Nephron (organoid): ENCODE measurements around the gene GMDS.
A peak's percentile ranks its signal among the peaks of the same experiment; 100 is the strongest.

ENCODE experiments used
- H3K27ac Mint-ChIP-seq, 3 experiments: 2 replicates each; pipeline ENCODE4 v1.8.0; 2020; ENCODE audit warnings: mixed read lengths in 3 of 3, mild to moderate bottlenecking in 2 of 3, moderate library complexity in 1 of 3
- H3K27me3 Mint-ChIP-seq: 2 replicates; pipeline ENCODE4 v1.8.0; 2021; ENCODE audit warnings: low read depth, mild to moderate bottlenecking, moderate library complexity, mixed read lengths
- H3K36me3 Mint-ChIP-seq: 2 replicates; pipeline ENCODE4 v1.8.0; 2020; ENCODE audit warnings: low read depth, mixed read lengths
- H3K4me1 Mint-ChIP-seq: 2 replicates; pipeline ENCODE4 v1.8.0; 2020; ENCODE audit warnings: mixed read lengths
- H3K4me3 Mint-ChIP-seq, 3 experiments: 2 replicates each; pipeline ENCODE4 v1.8.0; 2020; ENCODE audit warnings: mild to moderate bottlenecking in 3 of 3, mixed read lengths in 3 of 3, moderate library complexity in 2 of 3
- H3K9me3 Mint-ChIP-seq: 2 replicates; pipeline ENCODE4 v1.8.0; 2020; ENCODE audit warnings: mixed read lengths
- TF ChIP-seq, protein P1 (sequence below), 3 experiments: fragments of 200-600 bp; sonication (generic); IDR thresholded peaks; one replicate each; pipeline ENCODE4 v1.5.0; 2021; ENCODE audit warnings: antibody characterized with exemption in 3 of 3; ENCODE audit not compliant: unreplicated experiment in 3 of 3

Gene GMDS

GRCh38 chr6:1878330-1878729 is 367.1 kb downstream of the GMDS start:
- Mint-ChIP-seq H3K27ac (no peak overlapping the region), H3K36me3 (no peaks in the 10 kb centered on the region), H3K4me1 (peaks cover 22% of the 10 kb centered on the region), H3K4me3 (no peak overlapping the region), H3K27me3 (peaks cover 39% of the 10 kb centered on the region), H3K9me3 (peaks cover 3% of the 10 kb centered on the region)
- TF ChIP-seq, protein P1, sequence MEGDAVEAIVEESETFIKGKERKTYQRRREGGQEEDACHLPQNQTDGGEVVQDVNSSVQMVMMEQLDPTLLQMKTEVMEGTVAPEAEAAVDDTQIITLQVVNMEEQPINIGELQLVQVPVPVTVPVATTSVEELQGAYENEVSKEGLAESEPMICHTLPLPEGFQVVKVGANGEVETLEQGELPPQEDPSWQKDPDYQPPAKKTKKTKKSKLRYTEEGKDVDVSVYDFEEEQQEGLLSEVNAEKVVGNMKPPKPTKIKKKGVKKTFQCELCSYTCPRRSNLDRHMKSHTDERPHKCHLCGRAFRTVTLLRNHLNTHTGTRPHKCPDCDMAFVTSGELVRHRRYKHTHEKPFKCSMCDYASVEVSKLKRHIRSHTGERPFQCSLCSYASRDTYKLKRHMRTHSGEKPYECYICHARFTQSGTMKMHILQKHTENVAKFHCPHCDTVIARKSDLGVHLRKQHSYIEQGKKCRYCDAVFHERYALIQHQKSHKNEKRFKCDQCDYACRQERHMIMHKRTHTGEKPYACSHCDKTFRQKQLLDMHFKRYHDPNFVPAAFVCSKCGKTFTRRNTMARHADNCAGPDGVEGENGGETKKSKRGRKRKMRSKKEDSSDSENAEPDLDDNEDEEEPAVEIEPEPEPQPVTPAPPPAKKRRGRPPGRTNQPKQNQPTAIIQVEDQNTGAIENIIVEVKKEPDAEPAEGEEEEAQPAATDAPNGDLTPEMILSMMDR (IDR thresholded peaks at IDR 0.05; ENCODE audit: unreplicated experiment in 3 of 3), result no peak

- TF ChIP-seq, protein P1 (IDR thresholded peaks at IDR 0.05; ENCODE audit: unreplicated experiment in 3 of 3), result no peak
- Mint-ChIP-seq H3K27me3 (peaks cover 63% of the 10 kb centered on the region), H3K9me3 (no peaks in the 10 kb centered on the region), H3K4me1 (peaks cover 52% of the 10 kb centered on the region), H3K27ac (peak overlapping the region in 1 of 3 experiments; percentile 1), H3K36me3 (no peaks in the 10 kb centered on the region), H3K4me3 (no peak overlapping the region)
Observed at GRCh38 chr6:1873781-1874180, 371.6 kb downstream of the GMDS start.

DNA sequence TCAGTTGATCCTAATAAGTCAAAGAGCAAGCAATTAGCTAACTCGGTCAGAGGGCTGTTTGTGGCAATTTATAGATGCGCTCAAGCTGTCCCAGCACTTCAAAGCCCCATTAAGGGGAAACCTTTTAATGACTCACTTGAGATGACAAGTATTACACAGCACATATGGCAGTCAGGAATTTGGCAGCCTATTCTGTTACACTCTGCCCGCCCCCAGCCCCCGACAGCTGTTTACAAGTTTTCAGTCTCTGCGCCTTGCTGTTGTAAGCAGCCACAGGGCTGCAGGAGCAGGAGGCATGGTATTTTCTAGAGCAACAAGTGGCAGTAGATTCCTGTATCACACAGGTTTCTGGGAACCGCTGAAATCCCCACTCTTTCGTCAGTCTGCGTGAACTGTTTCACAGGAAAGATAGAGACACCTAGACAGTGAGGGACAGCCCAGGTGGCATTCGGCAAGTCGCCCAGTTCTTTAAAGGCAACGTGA is 372.7 kb downstream of the GMDS start:
- peak overlapping the region; percentile 68 to 83 (median 74) for H3K27ac Mint-ChIP-seq
- H3K4me1 Mint-ChIP-seq, result peaks cover 52% of the 10 kb centered on the region
- H3K9me3 Mint-ChIP-seq, result no peaks in the 10 kb centered on the region
- peak overlapping the region; percentile 21 to 44 (median 31) for H3K4me3 Mint-ChIP-seq
- H3K27me3 Mint-ChIP-seq, result peaks cover 67% of the 10 kb centered on the region
- TF ChIP-seq, protein P1 (IDR thresholded peaks at IDR 0.05; ENCODE audit: unreplicated experiment in 3 of 3), result no peak
- no peaks in the 10 kb centered on the region for H3K36me3 Mint-ChIP-seq

DNA sequence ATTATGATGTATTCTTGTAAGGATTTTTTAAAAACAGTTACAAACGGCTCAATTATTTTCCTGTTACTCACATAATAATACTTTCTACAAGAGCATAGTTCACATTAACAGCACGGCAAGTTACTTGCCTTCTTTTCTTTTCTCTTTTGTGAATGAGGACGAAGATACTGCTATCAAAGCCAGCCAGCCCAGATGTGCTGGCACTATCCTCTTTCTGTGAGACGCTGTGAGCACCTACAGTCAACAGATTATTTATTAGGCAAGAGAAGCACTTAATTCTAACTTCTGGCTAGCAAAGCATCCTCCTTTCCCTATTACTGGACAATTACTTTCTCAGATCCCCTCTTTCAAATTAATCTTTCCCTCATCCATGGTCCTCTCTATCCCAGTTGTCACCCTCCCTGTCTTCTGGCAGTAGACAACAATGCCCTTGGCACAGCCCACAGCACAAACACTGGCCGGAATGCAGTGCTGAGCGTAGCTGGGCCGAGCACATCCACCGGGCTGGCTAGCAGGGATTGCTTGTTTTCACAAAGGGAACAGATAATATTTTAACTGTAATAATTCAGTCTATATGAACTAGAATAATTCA is 373.6 kb downstream of the GMDS start:
- Mint-ChIP-seq H3K4me3 (peak overlapping the region; percentile 19 to 63 (median 56)), H3K9me3 (no peaks in the 10 kb centered on the region), H3K27me3 (peaks cover 66% of the 10 kb centered on the region), H3K36me3 (no peaks in the 10 kb centered on the region), H3K27ac (peak overlapping the region; percentile 48 to 83 (median 68)), H3K4me1 (peaks cover 52% of the 10 kb centered on the region)
- TF ChIP-seq, protein P1 (IDR thresholded peaks at IDR 0.05; ENCODE audit: unreplicated experiment in 3 of 3), result no peak

GRCh38 chr6:1870932-1871331 is 374.5 kb downstream of the GMDS start:
- Mint-ChIP-seq H3K9me3 (no peaks in the 10 kb centered on the region), H3K4me3 (peak overlapping the region in 1 of 3 experiments; percentile 17), H3K27me3 (peaks cover 64% of the 10 kb centered on the region), H3K36me3 (no peaks in the 10 kb centered on the region), H3K27ac (peak overlapping the region; percentile 15 to 83 (median 77)), H3K4me1 (peaks cover 57% of the 10 kb centered on the region)
- TF ChIP-seq, protein P1 (IDR thresholded peaks at IDR 0.05; ENCODE audit: unreplicated experiment in 3 of 3), result no peak

DNA sequence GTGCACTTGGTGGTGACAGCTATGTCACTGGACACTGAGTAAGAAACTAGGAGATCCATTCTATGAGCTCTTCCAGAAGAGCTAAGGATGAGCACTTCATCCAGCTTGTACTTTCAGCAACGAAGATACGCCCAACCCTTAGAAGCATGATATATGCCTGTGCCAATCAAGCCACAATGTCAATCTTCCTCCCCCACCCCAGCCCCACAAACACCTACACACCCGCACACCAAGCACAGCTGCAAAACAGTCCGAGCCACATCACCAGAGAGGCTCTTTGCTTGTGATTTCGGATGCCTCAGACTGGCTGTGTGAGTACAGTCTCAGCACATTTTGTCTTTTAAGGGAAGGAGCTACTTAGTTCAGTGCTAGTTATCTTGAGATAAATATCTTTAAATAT is 375.2 kb downstream of the GMDS start:
- H3K4me1 Mint-ChIP-seq, result peaks cover 58% of the 10 kb centered on the region
- no peaks in the 10 kb centered on the region for H3K36me3 Mint-ChIP-seq
- H3K27ac Mint-ChIP-seq, result peak overlapping the region; percentile 15 to 81 (median 77)

More for the DNA sequence above, 375.2 kb downstream of the GMDS start:
- Mint-ChIP-seq H3K27me3 (peaks cover 66% of the 10 kb centered on the region), H3K4me3 (peak overlapping the region in 2 of 3 experiments; percentile 15 to 24), H3K9me3 (no peaks in the 10 kb centered on the region)
- TF ChIP-seq, protein P1 (IDR thresholded peaks at IDR 0.05; ENCODE audit: unreplicated experiment in 3 of 3), result no peak
